ENCODE measurements around the gene INTS11. TPM values are rescaled to one million over a fixed set of nuclear protein-coding genes. Genes with fewer than 3 reads are reported as not detected.
A peak's percentile ranks its signal among the peaks of the same experiment; 100 is the strongest.

INTS11 gene
- total and polyA plus RNA-seq, 10 of the 15 experiments (the other 5 are each of a cell fraction or from before 2014, with no cell fraction given): 2.5 to 117 (median 77.7) TPM

DNA sequence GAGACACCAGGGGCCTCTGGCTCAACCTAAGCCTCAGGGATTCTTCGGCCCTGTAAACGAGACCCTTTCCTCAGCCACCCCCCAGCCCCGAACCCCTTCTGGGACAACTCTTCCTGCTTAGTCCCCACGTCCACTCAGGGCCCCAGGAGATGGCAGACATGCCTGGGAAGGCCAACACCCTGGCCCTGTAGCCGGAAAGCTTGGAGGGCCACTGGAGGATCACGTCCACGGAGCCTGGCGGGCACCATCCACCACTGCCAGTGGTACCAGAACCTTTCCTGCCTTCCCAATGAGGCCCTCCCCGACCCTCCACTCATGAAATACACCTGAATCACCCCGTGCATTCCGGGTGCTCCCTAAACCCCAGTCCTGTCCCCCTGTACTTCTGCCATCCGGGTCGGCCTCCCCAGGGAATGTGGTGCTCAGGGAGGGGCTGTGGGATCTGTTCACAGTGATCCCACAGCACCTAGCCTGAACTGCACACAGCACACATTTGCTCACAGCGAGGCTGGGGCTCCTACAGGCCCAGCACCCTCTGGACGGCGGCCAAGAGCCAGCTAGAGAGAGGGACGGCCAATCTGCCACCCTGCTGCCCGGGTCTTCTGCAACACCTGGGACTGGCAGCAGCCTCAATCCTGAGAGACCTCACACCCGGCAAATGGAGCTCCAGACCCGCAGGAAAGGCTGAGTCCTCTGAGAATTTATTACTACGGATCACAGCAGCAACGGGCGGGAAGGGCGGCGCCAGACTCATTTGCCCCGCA is 48.8 kb upstream of the INTS11 start:
- BruUV-seq (replicated peaks): no TSS peak
- intact Hi-C loops (cut with micrococcal nuclease; ENCODE audit: unreplicated experiment) (loop anchor here (10.0 kb wide), 1 partner anchor 132 kb away; no protein-coding TSS in a partner anchor), in situ Hi-C loops (cut with MboI) (no loop called here)
- H3K4me3 ChIP-seq: peak overlapping the region; percentile 94; the same call in 1 of the 2 replicates
- ChIA-PET POLR2A (no interaction called here), CTCF (interaction anchor here (0.7 to 2.8 kb wide), 12 partner anchors 18 to 359 kb away, joined by 3 to 15 read pairs (median 6); partner anchors contain the start of genes DVL1 and MRPL20), RAD21 (ENCODE audit: unreplicated experiment) (interaction anchor here (1.0 to 1.3 kb wide), 2 partner anchors 25 to 26 kb away, joined by 3 read pairs; partner anchors contain the start of gene CCNL2), SMC1A (ENCODE audit: uncharacterized antibody, unreplicated experiment) (interaction anchor here (0.6 to 1.5 kb wide), 2 partner anchors 52 to 65 kb away, joined by 3 to 6 read pairs; no protein-coding TSS in a partner anchor)
- H4K20me1 ChIP-seq (ENCODE audit: control insufficient read depth, insufficient read depth): no peaks in the 10 kb centered on the region
- H3K9ac ChIP-seq (ENCODE audit: control insufficient read depth, insufficient read depth, low read length): no peak overlapping the region
- FAIRE-seq (no peak), ATAC-seq (no peak), DNase-seq (ENCODE audit: low read depth, low spot score) (no peak)
- 85% methylated on average over 26 of the region's 26 CpGs for WGBS (ENCODE audit: insufficient coverage, insufficient replicate concordance, low lambda C conversion rate, missing lambda C conversion rate)
- no peaks in the 10 kb centered on the region for H3K9me3 ChIP-seq (replicated peaks; ENCODE audit: control insufficient read depth, insufficient read depth, low read length)
- H3K36me3 ChIP-seq (ENCODE audit: control insufficient read depth in 2 of 2, insufficient read depth in 2 of 2, low read length in 1 of 2): peaks cover 0 to 3% of the 10 kb centered on the region in 2 experiments; a peak in 2 of 4 replicates
- peaks cover 30% of the 10 kb centered on the region for H3K79me2 ChIP-seq (ENCODE audit: control insufficient read depth, insufficient read depth, low read length)
- H3K27me3 ChIP-seq (replicated peaks in 1 of 2; ENCODE audit: control insufficient read depth in 2 of 2, insufficient read depth in 2 of 2, low read length in 1 of 2): no peaks in the 10 kb centered on the region
- no peak overlapping the region for H2AFZ ChIP-seq (ENCODE audit: control insufficient read depth, low read depth, low read length)
- peaks cover 24% of the 10 kb centered on the region for H3K4me1 ChIP-seq (ENCODE audit: control insufficient read depth, insufficient read depth, low read length)
- no peak overlapping the region for H3K27ac ChIP-seq (ENCODE audit: control insufficient read depth, insufficient read depth)
- peak overlapping the region; percentile 95 for H3K4me2 ChIP-seq (ENCODE audit: control insufficient read depth, insufficient read depth)
- TF ChIP-seq CBFB (IDR thresholded peaks at IDR 0.05; ENCODE audit: low read depth) (no peak), HSF1 (IDR thresholded peaks at IDR 0.05; ENCODE audit: low read depth, low read length) (no peak), SRF (IDR thresholded peaks at IDR 0.05; ENCODE audit: low read depth in 2 of 2, low read length in 2 of 2) (no peak), ZNF217 (IDR thresholded peaks at IDR 0.05) (no peak), RELA (IDR thresholded peaks at IDR 0.05; ENCODE audit: borderline replicate concordance, partially characterized antibody) (no peak), RUNX3 (IDR thresholded peaks at IDR 0.05; ENCODE audit: low read length) (no peak), KDM1A (IDR thresholded peaks at IDR 0.05; ENCODE audit: borderline replicate concordance) (no peak), PRDM15 (CRISPR knock-in tag; IDR thresholded peaks at IDR 0.05) (no peak), CBX3 (IDR thresholded peaks at IDR 0.05; ENCODE audit: borderline replicate concordance, low read depth) (no peak), IKZF1 (conservative IDR thresholded peaks at IDR 0.05) (no peak), CBX5 (IDR thresholded peaks at IDR 0.05; ENCODE audit: low read depth) (no peak), JUNB (IDR thresholded peaks at IDR 0.05) (no peak), SIX5 (IDR thresholded peaks at IDR 0.05; ENCODE audit: low read depth, low read length, severe bottlenecking) (no peak), MYC (IDR thresholded peaks at IDR 0.05; ENCODE audit: insufficient read depth, insufficient read length, insufficient replicate concordance, low read length, severe bottlenecking) (no peak)
- TF ChIP-seq, protein P1, sequence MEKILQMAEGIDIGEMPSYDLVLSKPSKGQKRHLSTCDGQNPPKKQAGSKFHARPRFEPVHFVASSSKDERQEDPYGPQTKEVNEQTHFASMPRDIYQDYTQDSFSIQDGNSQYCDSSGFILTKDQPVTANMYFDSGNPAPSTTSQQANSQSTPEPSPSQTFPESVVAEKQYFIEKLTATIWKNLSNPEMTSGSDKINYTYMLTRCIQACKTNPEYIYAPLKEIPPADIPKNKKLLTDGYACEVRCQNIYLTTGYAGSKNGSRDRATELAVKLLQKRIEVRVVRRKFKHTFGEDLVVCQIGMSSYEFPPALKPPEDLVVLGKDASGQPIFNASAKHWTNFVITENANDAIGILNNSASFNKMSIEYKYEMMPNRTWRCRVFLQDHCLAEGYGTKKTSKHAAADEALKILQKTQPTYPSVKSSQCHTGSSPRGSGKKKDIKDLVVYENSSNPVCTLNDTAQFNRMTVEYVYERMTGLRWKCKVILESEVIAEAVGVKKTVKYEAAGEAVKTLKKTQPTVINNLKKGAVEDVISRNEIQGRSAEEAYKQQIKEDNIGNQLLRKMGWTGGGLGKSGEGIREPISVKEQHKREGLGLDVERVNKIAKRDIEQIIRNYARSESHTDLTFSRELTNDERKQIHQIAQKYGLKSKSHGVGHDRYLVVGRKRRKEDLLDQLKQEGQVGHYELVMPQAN (conservative IDR thresholded peaks at IDR 0.05): no peak
- TF ChIP-seq, protein P2, sequence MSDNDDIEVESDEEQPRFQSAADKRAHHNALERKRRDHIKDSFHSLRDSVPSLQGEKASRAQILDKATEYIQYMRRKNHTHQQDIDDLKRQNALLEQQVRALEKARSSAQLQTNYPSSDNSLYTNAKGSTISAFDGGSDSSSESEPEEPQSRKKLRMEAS (IDR thresholded peaks at IDR 0.05; ENCODE audit: low read depth, low read length): no peak
